ENCODE measurements around the gene TGM6. TPM values are rescaled to one million over a fixed set of nuclear protein-coding genes. Genes with fewer than 3 reads are reported as not detected.

The TGM6 gene
- total RNA-seq, 1 experiment from 2014 or later, result not detected

GRCh38 chr20:2459981-2460751 is 79.5 kb downstream of the TGM6 start:
- Mint-ChIP-seq H3K4me1 (no peaks in the 10 kb centered on the region), H3K27me3 (ENCODE audit: low read depth) (no peaks in the 10 kb centered on the region), H3K9me3 (peaks cover 3% of the 10 kb centered on the region; the same call in 1 of the 2 replicates), H3K36me3 (peaks cover 59% of the 10 kb centered on the region), H3K4me3 (no peak overlapping the region), H3K27ac (no peak overlapping the region)
- POLR2A ChIA-PET, result interaction anchor here (1.4 kb wide), 1 partner anchor 11 kb away, joined by 6 read pairs; the partner anchor contains the start of gene SNRPB
- ATAC-seq, result no peak
- no peak for DNase-seq (ENCODE audit: low spot score)
- peak; percentile 46; the same call in 1 of the 2 replicates for TF ChIP-seq ZNF425 (CRISPR knock-in tag; conservative IDR thresholded peaks at IDR 0.05)
- TF ChIP-seq SMAD4 (CRISPR knock-in tag; IDR thresholded peaks at IDR 0.05), result no peak
- CTCF ChIA-PET, result interaction anchor here (1.3 kb wide), 1 partner anchor 187 kb away, joined by 3 read pairs; no protein-coding TSS in a partner anchor

DNA sequence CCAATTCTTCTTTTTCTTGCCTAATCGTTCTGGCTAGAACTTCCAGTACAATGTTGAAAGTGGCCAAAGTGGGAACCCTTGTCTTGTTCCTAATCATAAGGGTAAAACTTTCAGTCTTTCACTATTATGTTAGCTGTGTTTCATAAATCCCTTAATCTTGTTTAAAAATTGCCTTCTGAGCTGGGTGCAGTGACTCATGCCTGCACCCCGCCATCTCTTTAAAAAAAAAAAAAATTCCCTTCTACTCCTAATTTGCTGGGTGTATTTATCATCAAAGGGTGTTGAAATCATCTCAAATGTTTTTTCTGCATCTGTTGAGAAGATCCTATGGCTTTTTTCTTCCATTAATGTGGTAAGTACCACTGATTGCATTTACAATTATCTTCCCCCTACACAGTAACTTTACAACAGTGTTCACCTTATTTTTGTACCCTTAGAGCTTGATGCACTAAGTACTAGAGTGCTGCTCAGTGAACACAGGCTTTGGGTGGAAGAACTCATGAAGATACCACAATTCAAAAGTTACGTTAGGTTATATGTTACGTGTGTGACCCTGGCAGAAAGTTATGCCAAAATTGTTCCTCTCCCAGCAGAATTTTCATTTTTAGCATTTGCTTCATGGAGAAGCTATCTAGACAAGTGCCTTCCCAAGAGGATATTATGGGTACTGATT is 80.2 kb downstream of the TGM6 start:
- POLR2A ChIA-PET, result interaction anchor here (0.6 to 1.4 kb wide), 2 partner anchors 10 to 518 kb away, joined by 3 to 6 read pairs; partner anchors contain the start of gene SNRPB
- H3K27me3 Mint-ChIP-seq (ENCODE audit: low read depth), result no peaks in the 10 kb centered on the region
- no peak overlapping the region for H3K4me3 Mint-ChIP-seq
- ATAC-seq, result no peak
- DNase-seq (ENCODE audit: low spot score), result no peak
- CTCF ChIA-PET, result interaction anchor here (1.3 kb wide), 1 partner anchor 186 kb away, joined by 3 read pairs; no protein-coding TSS in a partner anchor
- no peaks in the 10 kb centered on the region for H3K4me1 Mint-ChIP-seq
- H3K36me3 Mint-ChIP-seq, result peaks cover 66% of the 10 kb centered on the region
- no peak for TF ChIP-seq NR2C2 (CRISPR knock-in tag; IDR thresholded peaks at IDR 0.05)
- no peak for TF ChIP-seq USF2 (CRISPR knock-in tag; IDR thresholded peaks at IDR 0.05)
- H3K27ac Mint-ChIP-seq, result no peak overlapping the region
- H3K9me3 Mint-ChIP-seq, result peaks cover 3% of the 10 kb centered on the region; the same call in 1 of the 2 replicates

DNA sequence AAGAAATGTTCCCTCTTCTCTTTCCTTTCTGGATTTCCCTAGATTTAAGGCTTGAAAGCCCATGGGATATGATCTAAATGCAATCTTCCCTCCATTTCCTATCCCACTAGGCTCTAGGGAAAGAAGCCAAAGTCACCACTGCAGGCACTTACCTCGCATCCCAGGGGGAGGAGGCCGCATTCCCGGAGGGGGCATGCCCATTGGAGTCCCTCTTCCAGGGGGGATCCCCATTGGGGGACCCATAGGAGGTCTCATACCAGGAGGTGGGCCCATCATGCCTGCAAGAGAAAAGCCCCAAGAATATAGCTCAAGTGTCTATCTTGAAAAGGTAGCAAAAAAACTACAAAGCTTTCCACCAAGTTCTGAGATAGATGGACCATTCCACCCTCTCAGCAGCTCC is 81.8 kb downstream of the TGM6 start:
- ChIA-PET CTCF (no interaction called here), POLR2A (no interaction called here)
- DNase-seq (ENCODE audit: low spot score), result no peak

GRCh38 chr20:2463616-2464365 is 83.1 kb downstream of the TGM6 start:
- Mint-ChIP-seq H3K27ac (no peak overlapping the region), H3K4me3 (no peak overlapping the region), H3K4me1 (peaks cover 15% of the 10 kb centered on the region), H3K27me3 (ENCODE audit: low read depth) (no peaks in the 10 kb centered on the region), H3K9me3 (peaks cover 3% of the 10 kb centered on the region; the same call in 1 of the 2 replicates), H3K36me3 (peaks cover 91% of the 10 kb centered on the region)
- ChIA-PET CTCF (no interaction called here), POLR2A (no interaction called here)
- ATAC-seq (no peak; the same call in 1 of the 2 replicates), DNase-seq (ENCODE audit: low spot score) (no peak)
- TF ChIP-seq ELF4 (CRISPR knock-in tag; IDR thresholded peaks at IDR 0.05; ENCODE audit: low read depth), result no peak
- TF ChIP-seq IRF2 (CRISPR knock-in tag; IDR thresholded peaks at IDR 0.05; ENCODE audit: borderline replicate concordance, low read depth), result no peak
- no peak for TF ChIP-seq NFATC4 (CRISPR knock-in tag; IDR thresholded peaks at IDR 0.05)
- TF ChIP-seq KAT7 (CRISPR knock-in tag; IDR thresholded peaks at IDR 0.05; ENCODE audit: borderline replicate concordance), result no peak
- TF ChIP-seq, protein P1, sequence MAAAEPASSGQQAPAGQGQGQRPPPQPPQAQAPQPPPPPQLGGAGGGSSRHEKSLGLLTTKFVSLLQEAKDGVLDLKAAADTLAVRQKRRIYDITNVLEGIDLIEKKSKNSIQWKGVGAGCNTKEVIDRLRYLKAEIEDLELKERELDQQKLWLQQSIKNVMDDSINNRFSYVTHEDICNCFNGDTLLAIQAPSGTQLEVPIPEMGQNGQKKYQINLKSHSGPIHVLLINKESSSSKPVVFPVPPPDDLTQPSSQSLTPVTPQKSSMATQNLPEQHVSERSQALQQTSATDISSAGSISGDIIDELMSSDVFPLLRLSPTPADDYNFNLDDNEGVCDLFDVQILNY (CRISPR knock-in tag; IDR thresholded peaks at IDR 0.05), result no peak
- TF ChIP-seq SMAD4 (CRISPR knock-in tag; IDR thresholded peaks at IDR 0.05), result no peak
- TF ChIP-seq EMX1 (CRISPR knock-in tag; IDR thresholded peaks at IDR 0.05), result no peak
- no peak for TF ChIP-seq USF2 (CRISPR knock-in tag; IDR thresholded peaks at IDR 0.05)
- TF ChIP-seq ZNF263 (CRISPR knock-in tag; IDR thresholded peaks at IDR 0.05; ENCODE audit: low read depth), result no peak
- TF ChIP-seq, protein P2, sequence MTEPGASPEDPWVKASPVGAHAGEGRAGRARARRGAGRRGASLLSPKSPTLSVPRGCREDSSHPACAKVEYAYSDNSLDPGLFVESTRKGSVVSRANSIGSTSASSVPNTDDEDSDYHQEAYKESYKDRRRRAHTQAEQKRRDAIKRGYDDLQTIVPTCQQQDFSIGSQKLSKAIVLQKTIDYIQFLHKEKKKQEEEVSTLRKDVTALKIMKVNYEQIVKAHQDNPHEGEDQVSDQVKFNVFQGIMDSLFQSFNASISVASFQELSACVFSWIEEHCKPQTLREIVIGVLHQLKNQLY (CRISPR knock-in tag; IDR thresholded peaks at IDR 0.05), result no peak
- no peak for TF ChIP-seq PRDM15 (CRISPR knock-in tag; IDR thresholded peaks at IDR 0.05)
- TF ChIP-seq NR2C2 (CRISPR knock-in tag; IDR thresholded peaks at IDR 0.05), result no peak

More for the DNA sequence above, 81.8 kb downstream of the TGM6 start:
- ATAC-seq, result no peak
- TF ChIP-seq TEAD4 (CRISPR knock-in tag; IDR thresholded peaks at IDR 0.05) (no peak), ZNF138 (CRISPR knock-in tag; conservative IDR thresholded peaks at IDR 0.05) (no peak), GABPB1 (CRISPR knock-in tag; IDR thresholded peaks at IDR 0.05) (no peak)
- H3K27ac Mint-ChIP-seq, result no peak overlapping the region
- H3K27me3 Mint-ChIP-seq (ENCODE audit: low read depth), result no peaks in the 10 kb centered on the region
- no peak overlapping the region for H3K4me3 Mint-ChIP-seq
- H3K9me3 Mint-ChIP-seq, result peaks cover 3% of the 10 kb centered on the region; the same call in 1 of the 2 replicates
- peaks cover 2% of the 10 kb centered on the region for H3K4me1 Mint-ChIP-seq
- peaks cover 81% of the 10 kb centered on the region for H3K36me3 Mint-ChIP-seq

Measured in WTC11 (cell line).